Measurements from ENCODE around the gene PSG2.
A peak's percentile ranks its signal among the peaks of the same experiment; 100 is the strongest.
"Not testable (repeated sequence)": the region's sequence is repeated elsewhere in the genome, so short reads cannot be mapped to it uniquely, and the experiment has no call there.

Gene PSG2

DNA sequence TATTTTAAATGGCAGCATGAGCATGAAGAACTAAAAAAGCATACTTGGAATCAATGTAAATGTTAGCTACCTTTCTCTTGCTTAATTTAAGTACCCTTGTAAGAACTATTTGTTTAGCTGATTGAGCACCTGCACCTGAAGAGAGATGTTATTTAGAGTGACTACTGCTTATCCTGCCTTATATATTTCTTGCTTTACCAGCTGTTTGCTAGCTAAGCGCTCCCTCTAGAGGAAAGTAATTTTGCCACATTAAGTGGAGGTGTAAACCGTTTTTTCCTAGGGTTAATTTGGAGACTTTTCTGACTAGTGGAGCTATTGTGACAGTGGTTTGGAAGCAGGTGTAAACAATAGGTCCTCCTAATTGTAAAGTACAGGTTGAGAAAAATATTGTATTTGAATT lies 19.4 kb upstream of the PSG2 start:
- H3K36me3 ChIP-seq (ENCODE audit: insufficient read depth): no peaks in the 10 kb centered on the region
- TF ChIP-seq, protein P1, sequence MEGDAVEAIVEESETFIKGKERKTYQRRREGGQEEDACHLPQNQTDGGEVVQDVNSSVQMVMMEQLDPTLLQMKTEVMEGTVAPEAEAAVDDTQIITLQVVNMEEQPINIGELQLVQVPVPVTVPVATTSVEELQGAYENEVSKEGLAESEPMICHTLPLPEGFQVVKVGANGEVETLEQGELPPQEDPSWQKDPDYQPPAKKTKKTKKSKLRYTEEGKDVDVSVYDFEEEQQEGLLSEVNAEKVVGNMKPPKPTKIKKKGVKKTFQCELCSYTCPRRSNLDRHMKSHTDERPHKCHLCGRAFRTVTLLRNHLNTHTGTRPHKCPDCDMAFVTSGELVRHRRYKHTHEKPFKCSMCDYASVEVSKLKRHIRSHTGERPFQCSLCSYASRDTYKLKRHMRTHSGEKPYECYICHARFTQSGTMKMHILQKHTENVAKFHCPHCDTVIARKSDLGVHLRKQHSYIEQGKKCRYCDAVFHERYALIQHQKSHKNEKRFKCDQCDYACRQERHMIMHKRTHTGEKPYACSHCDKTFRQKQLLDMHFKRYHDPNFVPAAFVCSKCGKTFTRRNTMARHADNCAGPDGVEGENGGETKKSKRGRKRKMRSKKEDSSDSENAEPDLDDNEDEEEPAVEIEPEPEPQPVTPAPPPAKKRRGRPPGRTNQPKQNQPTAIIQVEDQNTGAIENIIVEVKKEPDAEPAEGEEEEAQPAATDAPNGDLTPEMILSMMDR (conservative IDR thresholded peaks at IDR 0.05; ENCODE audit: low read depth, low read length): no peak
- no peaks in the 10 kb centered on the region for H4K20me1 ChIP-seq (ENCODE audit: insufficient read depth)
- H3K9ac ChIP-seq: no peak overlapping the region
- no peak overlapping the region for H3K4me2 ChIP-seq
- no peaks in the 10 kb centered on the region for H3K79me2 ChIP-seq (ENCODE audit: insufficient read depth, low read depth)
- no peak overlapping the region for H2AFZ ChIP-seq (ENCODE audit: low read depth)
- H3K4me3 ChIP-seq (IDR thresholded peaks at IDR 0.05; ENCODE audit: insufficient read depth, low read depth, low read length): no peak overlapping the region
- no peaks in the 10 kb centered on the region for H3K27me3 ChIP-seq (ENCODE audit: insufficient read depth, low read depth)
- H3K27ac ChIP-seq: no peak overlapping the region
- H3K4me1 ChIP-seq (ENCODE audit: low read depth, poor library complexity, severe bottlenecking): no peaks in the 10 kb centered on the region

DNA sequence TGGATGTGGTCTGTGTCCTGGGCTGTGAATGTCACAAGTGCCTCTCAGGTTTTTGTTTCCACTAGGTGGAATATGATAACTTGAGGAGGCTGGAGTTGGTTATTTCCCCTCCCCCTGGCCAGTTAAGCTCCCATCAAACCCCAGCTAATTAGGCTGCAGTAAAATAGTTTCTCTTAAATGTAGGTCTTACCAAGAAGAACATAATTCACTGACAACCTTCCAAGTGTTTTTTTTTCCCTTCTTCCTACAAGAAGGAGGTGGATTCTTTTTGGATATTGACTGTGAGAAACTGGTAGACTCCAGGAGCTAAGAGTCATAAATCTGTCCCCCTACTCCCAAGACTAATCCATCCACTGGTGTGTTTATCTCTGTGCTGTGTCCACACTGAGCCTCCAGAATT lies 15.9 kb upstream of the PSG2 start:
- not testable (repeated sequence) for H3K4me2 ChIP-seq; H2AFZ ChIP-seq (ENCODE audit: low read depth); H3K9ac ChIP-seq; H3K79me2 ChIP-seq (ENCODE audit: insufficient read depth, low read depth); H3K36me3 ChIP-seq (ENCODE audit: insufficient read depth); H3K4me1 ChIP-seq (ENCODE audit: low read depth, poor library complexity, severe bottlenecking); H4K20me1 ChIP-seq (ENCODE audit: insufficient read depth); H3K4me3 ChIP-seq (IDR thresholded peaks at IDR 0.05; ENCODE audit: insufficient read depth, low read depth, low read length); H3K27me3 ChIP-seq (ENCODE audit: insufficient read depth, low read depth); H3K27ac ChIP-seq

DNA sequence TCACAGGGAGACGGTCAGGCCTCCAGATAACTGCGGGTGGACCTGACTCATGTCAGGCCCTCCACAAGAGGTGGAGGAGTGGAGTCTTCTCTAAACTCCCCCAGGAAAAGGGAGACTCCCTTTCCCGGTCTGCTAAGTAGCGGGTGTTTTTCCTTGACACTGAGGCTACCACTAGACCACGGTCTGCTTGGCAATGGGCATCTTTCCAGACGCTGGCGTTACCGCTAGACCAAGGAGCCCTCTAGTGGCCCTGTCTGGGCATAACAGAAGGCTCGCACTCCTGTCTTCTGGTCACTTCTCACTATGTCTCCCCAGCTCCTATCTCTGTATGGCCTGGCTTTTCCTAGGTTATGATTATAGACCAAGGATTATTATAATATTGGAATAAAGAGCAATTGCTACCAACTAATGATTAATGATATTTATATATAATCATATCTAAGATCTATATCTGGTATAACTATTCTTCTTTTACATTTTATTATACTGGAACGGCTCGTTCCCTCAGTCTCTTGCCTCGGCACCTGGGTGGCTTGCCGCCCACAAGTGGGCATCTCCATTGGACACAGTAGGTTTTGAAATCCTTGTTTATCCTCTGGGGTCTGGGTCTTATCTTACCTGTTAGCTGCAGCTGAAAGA lies 5.3 kb upstream of the PSG2 start:
- not testable (repeated sequence) for H3K4me1 ChIP-seq (ENCODE audit: low read depth, poor library complexity, severe bottlenecking); H3K79me2 ChIP-seq (ENCODE audit: insufficient read depth, low read depth); H3K4me2 ChIP-seq; H3K9ac ChIP-seq; H3K4me3 ChIP-seq (IDR thresholded peaks at IDR 0.05; ENCODE audit: insufficient read depth, low read depth, low read length); H4K20me1 ChIP-seq (ENCODE audit: insufficient read depth); H3K27me3 ChIP-seq (ENCODE audit: insufficient read depth, low read depth); H3K36me3 ChIP-seq (ENCODE audit: insufficient read depth); H2AFZ ChIP-seq (ENCODE audit: low read depth); H3K27ac ChIP-seq
- TF ChIP-seq, protein P1 (conservative IDR thresholded peaks at IDR 0.05; ENCODE audit: low read depth, low read length): peak; percentile 59

DNA sequence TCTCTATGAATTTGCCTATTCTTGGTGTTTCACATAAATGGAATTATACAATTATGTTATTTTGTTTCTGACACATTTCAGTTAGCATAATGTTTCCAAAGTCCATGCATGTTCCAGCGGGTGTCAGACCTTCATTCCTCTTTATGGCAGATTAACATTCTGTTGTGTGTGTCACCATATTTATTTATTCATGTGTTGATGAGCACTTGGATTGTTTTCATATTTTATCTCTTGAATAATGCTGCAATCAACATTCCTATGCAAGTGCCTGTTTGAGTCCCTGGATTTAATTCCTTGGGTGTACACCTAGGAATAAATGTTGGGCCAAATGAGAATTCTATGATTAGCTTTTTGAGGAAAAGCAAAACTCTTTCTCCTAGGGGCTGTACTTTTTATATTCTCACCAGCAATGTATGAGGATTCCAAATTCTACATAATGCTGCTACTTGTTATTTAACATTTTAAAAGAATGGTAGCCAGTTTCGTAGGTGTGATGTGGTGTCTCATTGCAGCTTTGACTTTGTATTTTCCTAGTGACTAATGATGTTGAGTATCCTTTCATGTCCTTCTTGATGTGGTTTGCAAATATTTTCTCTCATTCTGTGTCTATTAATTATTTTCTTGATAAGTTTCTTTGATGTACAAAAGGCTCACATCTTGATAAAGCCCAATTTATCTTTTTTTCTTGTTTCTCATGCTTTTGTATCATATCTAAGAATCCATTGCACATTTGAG lies 3.5 kb upstream of the PSG2 start:
- H3K4me2 ChIP-seq: not testable (repeated sequence)

DNA sequence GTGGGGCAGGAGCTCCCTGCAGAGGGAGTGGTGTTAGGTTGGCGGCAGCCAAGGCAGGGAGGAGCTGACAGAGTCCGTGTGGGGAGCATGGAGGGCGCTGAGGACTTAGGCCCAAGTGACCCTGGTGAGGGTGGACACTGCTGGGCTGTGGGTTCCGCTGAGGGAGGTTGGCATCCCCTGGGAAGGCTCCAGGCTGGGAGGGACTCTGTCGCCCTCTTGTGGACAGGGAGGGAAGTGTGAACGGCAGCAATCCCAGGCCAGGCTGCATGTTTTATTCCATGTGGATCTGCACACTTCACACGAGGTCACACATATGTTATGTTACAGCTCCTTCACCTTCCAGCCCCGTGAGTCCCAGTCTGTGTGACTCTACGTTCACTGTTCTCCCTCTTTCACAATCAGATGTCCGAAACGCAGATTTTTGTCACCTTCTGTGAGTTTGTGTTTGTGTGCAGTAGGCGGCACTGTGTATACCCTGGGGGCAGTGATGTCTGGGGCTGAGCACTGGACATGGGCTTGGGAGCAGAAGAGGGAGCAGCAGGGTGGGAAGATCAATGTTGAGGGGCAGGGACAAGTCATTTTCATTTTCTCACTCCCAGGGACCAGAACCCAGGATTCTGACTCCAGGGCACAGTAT lies 1.8 kb upstream of the PSG2 start:
- not testable (repeated sequence) for H3K79me2 ChIP-seq (ENCODE audit: insufficient read depth, low read depth)
- TF ChIP-seq, protein P1 (conservative IDR thresholded peaks at IDR 0.05; ENCODE audit: low read depth, low read length): 0 out of 2 replicates have a peak, but pooled peaks have one; percentile 18

More for the DNA sequence above, 3.5 kb upstream of the PSG2 start:
- not testable (repeated sequence) for H3K9ac ChIP-seq; H3K79me2 ChIP-seq (ENCODE audit: insufficient read depth, low read depth); H3K36me3 ChIP-seq (ENCODE audit: insufficient read depth); H2AFZ ChIP-seq (ENCODE audit: low read depth); H3K4me1 ChIP-seq (ENCODE audit: low read depth, poor library complexity, severe bottlenecking); H3K27me3 ChIP-seq (ENCODE audit: insufficient read depth, low read depth); H4K20me1 ChIP-seq (ENCODE audit: insufficient read depth); H3K4me3 ChIP-seq (IDR thresholded peaks at IDR 0.05; ENCODE audit: insufficient read depth, low read depth, low read length); H3K27ac ChIP-seq

DNA sequence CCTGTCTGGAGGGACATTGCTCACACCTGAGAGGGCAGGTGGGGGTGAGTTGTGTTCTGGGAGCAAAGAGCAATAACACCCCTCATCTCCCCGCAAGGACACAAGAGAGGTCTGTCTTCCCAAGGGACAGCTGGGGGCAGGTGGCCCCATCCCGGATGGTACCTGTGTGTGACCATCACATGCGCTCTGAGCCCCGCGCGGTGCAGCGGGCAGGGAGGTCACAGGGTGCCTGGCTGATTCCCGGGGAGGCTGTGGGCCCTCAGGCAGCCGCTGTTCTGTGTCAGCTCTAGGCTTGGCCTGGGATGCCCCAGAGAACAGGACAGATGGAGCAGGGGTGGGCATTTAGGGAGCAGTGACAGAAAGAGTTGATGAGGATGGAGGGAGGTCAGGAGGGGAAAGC lies 1.2 kb upstream of the PSG2 start:
- H3K27me3 ChIP-seq (ENCODE audit: insufficient read depth, low read depth); H3K36me3 ChIP-seq (ENCODE audit: insufficient read depth); H3K4me2 ChIP-seq; H3K79me2 ChIP-seq (ENCODE audit: insufficient read depth, low read depth); H4K20me1 ChIP-seq (ENCODE audit: insufficient read depth); H2AFZ ChIP-seq (ENCODE audit: low read depth); H3K4me1 ChIP-seq (ENCODE audit: low read depth, poor library complexity, severe bottlenecking); H3K4me3 ChIP-seq (IDR thresholded peaks at IDR 0.05; ENCODE audit: insufficient read depth, low read depth, low read length); H3K9ac ChIP-seq; H3K27ac ChIP-seq: not testable (repeated sequence)

More for the DNA sequence above, 1.8 kb upstream of the PSG2 start:
- H4K20me1 ChIP-seq (ENCODE audit: insufficient read depth); H3K4me3 ChIP-seq (IDR thresholded peaks at IDR 0.05; ENCODE audit: insufficient read depth, low read depth, low read length); H3K36me3 ChIP-seq (ENCODE audit: insufficient read depth); H3K27ac ChIP-seq; H3K27me3 ChIP-seq (ENCODE audit: insufficient read depth, low read depth); H2AFZ ChIP-seq (ENCODE audit: low read depth); H3K9ac ChIP-seq; H3K4me1 ChIP-seq (ENCODE audit: low read depth, poor library complexity, severe bottlenecking); H3K4me2 ChIP-seq: not testable (repeated sequence)
